ENCODE data around the gene SCARF1.

Gene SCARF1

DNA sequence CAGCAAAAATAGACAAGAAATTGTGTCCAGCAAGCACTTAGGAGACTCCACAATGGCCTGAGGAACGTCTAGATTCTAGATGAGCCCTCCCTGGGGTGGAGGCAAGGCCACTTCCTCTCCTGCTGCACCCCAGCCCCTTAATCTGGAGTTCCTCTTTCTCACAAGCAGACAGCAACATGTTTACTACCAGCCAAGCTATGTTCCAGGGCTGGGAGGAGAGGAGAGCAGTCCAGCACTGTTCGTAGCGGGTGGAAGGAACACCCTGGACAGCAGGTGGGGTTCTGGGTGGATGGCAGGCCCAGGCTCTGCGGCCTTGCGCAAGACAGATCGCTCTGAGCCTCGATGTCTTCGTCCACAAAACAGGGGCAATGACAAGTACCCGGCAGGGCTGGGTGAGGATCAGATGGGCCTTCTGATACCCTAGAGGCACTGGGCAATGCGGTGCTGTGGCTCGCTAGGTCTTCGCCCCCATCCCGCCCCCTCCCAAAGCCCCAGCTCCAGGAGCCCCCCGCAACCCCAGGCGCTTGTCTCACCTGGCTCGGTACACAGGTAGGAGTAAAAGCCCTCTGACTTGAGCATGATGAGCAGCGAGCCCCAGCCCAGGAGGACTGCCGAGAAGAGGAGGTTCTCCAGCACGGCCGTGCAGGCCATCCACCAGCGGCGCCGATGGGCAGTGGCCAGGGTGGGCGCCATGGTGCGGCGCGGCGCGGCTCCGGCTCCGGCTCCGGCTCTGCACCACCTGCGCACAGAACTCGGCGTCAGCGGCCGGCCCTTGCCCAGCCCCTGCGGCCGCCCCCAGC is 18.1 kb downstream of the SCARF1 start:
- DNase-seq, result no peak

DNA sequence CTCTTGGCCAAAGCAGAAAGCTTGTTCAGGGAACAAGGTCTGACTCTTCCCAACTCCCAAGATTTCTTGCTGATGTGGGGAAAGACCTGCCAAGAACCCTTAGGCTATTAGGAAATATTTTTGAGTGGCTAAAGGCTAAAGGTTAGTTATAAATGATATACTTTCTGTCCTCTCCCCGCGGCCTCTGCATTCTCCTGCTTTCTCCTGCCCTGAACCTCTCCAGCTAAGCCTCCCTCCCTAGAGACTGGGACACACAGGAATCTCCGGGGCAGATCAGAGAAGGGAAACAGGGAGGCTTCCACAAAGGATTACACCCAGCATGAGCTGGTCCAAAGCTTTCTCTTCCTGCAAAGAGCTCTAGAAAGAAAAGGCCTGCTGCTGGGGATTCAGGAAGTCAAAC is 19.2 kb downstream of the SCARF1 start:
- DNase-seq, result no peak

- no peak for DNase-seq
Measured at GRCh38 chr17:1625581-1625980, 20.0 kb downstream of the SCARF1 start.

GRCh38 chr17:1625053-1625452 is 20.5 kb downstream of the SCARF1 start:
- no peak for DNase-seq

DNA sequence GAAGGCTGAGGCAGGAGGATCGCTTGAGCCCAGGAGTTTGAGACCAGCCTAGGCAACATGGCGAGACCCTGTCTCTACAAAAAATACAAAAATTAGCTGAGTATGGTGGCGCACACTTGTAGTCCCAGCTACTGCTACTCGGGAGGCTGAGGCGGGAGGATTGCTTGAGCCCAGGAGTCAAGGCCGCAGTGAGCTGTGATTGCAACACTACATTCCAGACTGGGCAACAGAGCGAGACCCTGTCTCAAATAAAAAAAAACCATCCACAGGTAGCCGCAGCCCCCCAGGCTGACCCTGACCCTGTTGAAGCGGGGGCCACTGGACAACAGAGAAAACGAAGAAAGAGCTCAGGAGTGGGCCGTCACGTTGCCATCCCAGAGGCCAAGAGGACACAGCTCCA is 20.9 kb downstream of the SCARF1 start:
- no peak for DNase-seq

- no peak for DNase-seq
Measured at GRCh38 chr17:1623057-1623630, 22.4 kb downstream of the SCARF1 start.

- no peak for DNase-seq
Measured at GRCh38 chr17:1621273-1621954, 24.1 kb downstream of the SCARF1 start.

- DNase-seq, result no peak
Measured at GRCh38 chr17:1620486-1620885, 25.0 kb downstream of the SCARF1 start.

DNA sequence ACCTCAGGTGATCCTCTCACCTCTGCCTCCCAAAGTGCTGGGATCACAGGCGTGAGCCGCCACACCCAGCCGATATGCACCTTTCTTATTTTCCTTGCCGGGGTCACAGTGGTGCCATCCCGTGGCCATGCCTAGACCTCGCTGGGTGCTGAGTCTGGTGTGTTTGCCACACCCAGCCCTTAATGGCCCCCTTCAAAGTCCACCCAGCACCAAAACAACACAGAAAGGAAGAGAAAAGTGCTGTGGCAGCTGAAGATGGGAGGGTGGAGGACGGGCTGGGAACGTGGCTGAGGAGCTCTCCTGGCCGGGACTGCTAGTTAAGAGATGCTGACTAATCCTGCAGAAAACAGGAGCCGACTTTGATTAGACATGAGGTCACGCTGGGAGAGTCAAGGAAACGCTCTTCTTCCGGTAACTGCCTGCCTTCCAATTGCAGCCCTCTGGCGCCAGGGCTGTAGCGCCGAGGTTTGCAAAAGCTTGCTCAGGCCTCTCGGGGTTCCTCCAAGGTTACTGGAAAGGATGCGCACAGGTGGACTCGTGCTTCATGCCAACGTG is 27.8 kb downstream of the SCARF1 start:
- peak; percentile 45 for DNase-seq

GRCh38 chr17:1616101-1616500 is 29.4 kb downstream of the SCARF1 start:
- DNase-seq, result no peak

- DNase-seq, result no peak
Measured at GRCh38 chr17:1612400-1612799, 33.1 kb downstream of the SCARF1 start.

GRCh38 chr17:1611715-1612114 is 33.8 kb downstream of the SCARF1 start:
- no peak for DNase-seq

GRCh38 chr17:1608676-1609075 is 36.9 kb downstream of the SCARF1 start:
- DNase-seq, result no peak

- no peak for DNase-seq
Measured at GRCh38 chr17:1607971-1608320, 37.6 kb downstream of the SCARF1 start.

DNA sequence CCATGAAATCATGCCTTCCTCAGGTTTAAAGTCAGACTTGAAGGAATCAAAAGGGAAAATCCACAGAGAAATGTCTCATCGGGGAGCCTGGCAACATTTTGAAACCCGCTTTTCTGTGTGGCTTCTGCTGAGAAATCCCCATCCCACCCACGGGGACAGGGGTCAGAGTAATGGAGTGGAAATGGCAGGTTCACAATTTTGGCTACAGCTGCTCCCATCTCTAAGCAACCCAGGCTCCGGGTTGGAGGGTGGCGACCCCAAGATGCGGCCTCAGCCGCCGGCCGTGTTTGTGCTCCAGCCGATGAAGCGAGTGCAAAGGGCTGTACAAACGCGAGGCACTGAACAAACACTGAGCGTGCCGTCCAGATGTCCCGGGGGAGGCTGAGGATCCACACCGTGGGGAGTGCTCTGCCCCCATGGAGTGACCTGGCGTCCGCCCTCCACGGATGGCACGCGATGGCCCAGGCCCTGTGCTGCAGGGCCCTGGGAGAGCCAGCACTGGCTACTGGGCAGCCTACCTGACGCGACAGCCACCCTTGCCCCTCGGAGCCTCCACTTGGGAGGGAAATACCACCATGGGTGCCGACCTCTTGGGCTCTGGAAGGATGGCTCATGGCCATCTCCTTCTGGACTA is 39.1 kb downstream of the SCARF1 start:
- no peak for DNase-seq

DNA sequence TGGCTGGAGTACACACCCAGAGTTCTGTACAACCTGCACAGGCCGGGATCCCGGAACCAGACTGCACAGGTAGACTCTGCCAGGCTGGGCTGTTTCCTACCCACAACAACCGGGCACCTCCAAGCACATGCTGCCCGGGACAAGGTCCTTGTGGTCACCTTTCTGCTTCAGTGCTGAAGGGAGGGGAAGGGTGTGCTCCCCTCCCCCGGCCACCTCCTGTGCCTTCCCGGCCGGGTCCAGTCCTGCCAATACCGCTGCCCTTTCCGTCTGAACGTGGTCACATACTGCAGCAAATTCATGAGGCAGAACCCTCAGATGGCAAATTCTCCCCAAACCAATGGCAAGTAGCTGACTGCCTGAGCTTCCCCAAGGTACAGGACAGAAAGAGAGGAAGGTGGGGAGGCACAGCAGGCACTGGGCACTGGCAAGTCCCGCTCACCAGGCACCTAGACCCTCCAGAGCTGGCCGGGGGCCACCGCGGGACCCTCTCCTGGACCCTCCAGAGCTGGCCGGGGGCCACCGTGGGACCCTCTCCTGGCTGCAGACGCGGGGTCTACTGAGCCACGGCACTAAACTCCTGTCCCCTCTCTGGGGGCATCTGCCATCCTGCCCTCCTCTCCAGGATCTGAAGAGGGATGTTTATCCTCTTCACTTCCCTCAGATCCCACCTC is 39.7 kb downstream of the SCARF1 start:
- DNase-seq, result no peak

GRCh38 chr17:1604831-1605528 is 40.6 kb downstream of the SCARF1 start:
- no peak for DNase-seq

GRCh38 chr17:1601571-1601970 is 44.0 kb downstream of the SCARF1 start:
- DNase-seq, result no peak

DNA sequence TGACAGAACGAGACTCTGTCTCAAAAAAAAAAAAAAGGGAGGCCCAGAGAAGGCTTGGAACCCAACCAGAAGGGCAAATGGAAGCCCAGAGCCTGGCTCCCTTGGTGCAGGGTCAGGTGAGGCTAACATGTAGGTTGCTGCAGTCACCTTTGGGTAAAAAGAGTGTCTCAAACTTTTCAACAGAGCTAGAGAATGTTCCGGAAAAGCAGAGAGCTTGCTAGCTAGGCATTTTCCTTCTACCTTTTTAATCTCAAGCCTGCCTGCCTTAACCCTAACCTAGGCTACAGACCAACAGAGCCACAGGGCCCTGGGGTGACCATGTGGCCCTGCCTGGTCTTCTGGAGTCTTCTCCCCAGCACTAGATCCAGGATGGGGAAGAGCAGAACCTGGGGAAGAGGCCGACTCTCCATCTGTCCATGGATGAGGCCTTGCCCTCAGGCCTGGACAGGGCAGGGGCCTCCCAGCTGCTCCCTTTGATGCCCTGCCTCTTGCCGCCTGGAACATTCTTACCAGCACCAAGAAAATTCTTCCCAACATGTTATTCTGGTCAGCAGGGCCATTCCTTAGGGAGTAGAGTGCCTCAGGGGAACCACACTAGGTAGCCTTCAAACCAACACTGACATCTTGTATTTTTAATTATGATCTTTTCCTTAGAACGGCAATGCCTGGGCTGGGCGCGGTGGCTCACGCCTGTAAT is 47.0 kb downstream of the SCARF1 start:
- DNase-seq, result no peak

DNA sequence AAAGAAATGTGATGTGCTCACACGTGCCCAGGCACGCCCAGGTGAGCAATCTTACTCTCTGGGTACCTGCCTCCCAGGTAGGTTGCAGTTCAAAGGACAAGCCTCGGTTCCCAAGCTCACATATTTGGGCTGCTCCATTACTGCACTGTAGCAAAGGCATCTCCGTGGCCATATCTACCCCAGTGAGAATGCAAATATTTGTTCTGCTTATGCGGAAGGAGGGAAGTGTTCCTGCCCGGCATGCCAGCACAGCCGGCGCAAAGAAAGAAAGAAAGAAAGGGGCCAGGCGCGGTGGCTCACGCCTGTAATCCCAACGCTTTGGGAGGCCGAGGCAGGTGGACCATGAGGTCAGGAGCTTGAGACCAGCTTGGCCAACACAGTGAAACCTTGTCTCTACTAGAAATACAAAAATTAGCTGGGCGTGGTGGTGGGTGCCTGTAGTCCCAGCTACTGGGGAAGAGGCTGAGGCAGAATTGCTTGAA is 47.6 kb downstream of the SCARF1 start:
- DNase-seq, result no peak

DNA sequence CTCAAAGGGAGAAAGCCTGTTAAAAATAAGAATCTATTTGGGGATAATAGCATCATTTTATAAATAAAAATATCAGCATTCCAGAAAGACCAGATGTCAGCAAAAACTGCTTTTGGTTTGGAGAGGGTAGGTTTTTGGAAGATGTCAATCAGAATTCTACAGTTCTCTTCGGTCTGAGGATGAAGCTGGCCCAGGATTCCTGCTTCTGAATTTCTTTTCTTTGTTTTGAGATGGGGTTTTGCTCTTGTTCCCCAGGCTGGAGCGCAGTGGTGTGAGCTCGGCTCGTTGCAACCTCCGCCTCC is 52.0 kb downstream of the SCARF1 start:
- no peak for DNase-seq

Data from NCI-H2227 treated with DMSO at 0.1 percent for 48 hours (cell line).